Measurements from ENCODE around the gene LDLRAD4. TPM values are rescaled to one million over a fixed set of nuclear protein-coding genes. Genes with fewer than 3 reads are reported as not detected.
"Not testable (repeated sequence)": the region's sequence is repeated elsewhere in the genome, so short reads cannot be mapped to it uniquely, and the experiment has no call there.

LDLRAD4 gene
- total RNA-seq, 1 experiment from 2014 or later = 3.6 TPM

DNA sequence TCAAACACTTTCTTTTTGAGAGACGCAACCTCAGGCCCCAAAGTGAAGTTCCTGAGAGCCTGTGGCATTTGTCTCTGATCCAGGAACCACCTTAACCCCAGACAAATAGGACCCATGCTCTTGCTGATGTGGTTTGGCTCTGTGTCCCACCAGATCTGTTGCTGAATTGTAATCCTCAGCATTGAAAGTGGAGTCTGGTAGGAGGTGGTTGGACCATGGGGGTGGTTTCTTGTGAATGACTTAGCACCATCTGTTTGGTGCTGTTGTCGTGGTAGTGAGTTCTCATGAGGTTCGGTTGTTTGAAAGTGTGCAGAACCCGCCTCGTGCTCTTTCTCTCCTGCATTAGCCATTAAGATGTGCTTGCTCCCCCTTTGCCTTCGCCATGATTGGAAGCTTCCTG, 255.2 kb downstream of the LDLRAD4 start:
- Histone ChIP-seq H3K27ac (ENCODE audit: low read depth, low read length, poor library complexity, severe bottlenecking) (no peak overlapping the region), H3K36me3 (ENCODE audit: insufficient read depth, low read length, poor library complexity, severe bottlenecking) (no peaks in the 10 kb centered on the region), H3K4me3 (ENCODE audit: low read depth, low read length, poor library complexity, severe bottlenecking) (no peak overlapping the region), H3K4me1 (ENCODE audit: insufficient read depth, low read length, poor library complexity, severe bottlenecking) (no peaks in the 10 kb centered on the region), H3K27me3 (replicated peaks; ENCODE audit: insufficient read depth, low read depth, low read length, poor library complexity) (no peaks in the 10 kb centered on the region), H3K9me3 (ENCODE audit: low read depth, low read length, poor library complexity, severe bottlenecking) (no peaks in the 10 kb centered on the region)
- ChIA-PET CTCF (no interaction called here), POLR2A (ENCODE audit: low non-redundant PET) (no interaction called here)
- intact Hi-C loops (cut with micrococcal nuclease; ENCODE audit: unreplicated experiment) = no loop called here
- TF ChIP-seq EZH2 (IDR thresholded peaks at IDR 0.05; ENCODE audit: borderline replicate concordance, low read depth, low read length, poor library complexity, severe bottlenecking) = no peak
- TF ChIP-seq, protein P1, sequence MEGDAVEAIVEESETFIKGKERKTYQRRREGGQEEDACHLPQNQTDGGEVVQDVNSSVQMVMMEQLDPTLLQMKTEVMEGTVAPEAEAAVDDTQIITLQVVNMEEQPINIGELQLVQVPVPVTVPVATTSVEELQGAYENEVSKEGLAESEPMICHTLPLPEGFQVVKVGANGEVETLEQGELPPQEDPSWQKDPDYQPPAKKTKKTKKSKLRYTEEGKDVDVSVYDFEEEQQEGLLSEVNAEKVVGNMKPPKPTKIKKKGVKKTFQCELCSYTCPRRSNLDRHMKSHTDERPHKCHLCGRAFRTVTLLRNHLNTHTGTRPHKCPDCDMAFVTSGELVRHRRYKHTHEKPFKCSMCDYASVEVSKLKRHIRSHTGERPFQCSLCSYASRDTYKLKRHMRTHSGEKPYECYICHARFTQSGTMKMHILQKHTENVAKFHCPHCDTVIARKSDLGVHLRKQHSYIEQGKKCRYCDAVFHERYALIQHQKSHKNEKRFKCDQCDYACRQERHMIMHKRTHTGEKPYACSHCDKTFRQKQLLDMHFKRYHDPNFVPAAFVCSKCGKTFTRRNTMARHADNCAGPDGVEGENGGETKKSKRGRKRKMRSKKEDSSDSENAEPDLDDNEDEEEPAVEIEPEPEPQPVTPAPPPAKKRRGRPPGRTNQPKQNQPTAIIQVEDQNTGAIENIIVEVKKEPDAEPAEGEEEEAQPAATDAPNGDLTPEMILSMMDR (conservative IDR thresholded peaks at IDR 0.05; ENCODE audit: low read depth, low read length) = no peak
- no peak for DNase-seq (ENCODE audit: low spot score)
- no TSS peak for BruUV-seq (replicated peaks)

DNA sequence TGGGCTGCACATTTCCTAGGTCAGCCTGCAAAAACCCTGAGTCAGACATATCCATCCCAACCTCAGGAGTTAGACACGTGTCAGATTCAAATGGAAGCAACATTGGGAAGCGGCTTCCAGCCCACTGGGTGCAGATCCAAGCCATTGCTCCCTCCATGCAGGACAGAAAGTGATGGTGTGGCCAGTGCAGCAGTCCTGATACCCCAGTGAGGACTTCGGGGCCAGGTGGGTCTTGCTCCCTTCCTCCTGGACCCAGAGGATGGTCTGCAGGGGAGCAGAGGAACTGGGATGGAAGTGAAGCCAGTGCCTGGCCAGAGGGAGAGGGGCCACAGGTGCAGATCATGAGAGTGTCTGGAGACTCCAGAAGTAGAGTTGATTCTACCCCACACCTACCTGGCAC, 255.8 kb downstream of the LDLRAD4 start:
- intact Hi-C loops (cut with micrococcal nuclease; ENCODE audit: unreplicated experiment) = no loop called here
- POLR2A ChIA-PET (ENCODE audit: low non-redundant PET) = no interaction called here
- no peak for DNase-seq (ENCODE audit: low spot score)
- no peak overlapping the region for H3K27ac ChIP-seq (ENCODE audit: low read depth, low read length, poor library complexity, severe bottlenecking)
- H3K27me3 ChIP-seq (replicated peaks; ENCODE audit: insufficient read depth, low read depth, low read length, poor library complexity) = no peaks in the 10 kb centered on the region
- TF ChIP-seq, protein P1 (conservative IDR thresholded peaks at IDR 0.05; ENCODE audit: low read depth, low read length) = no peak
- no peak for TF ChIP-seq EZH2 (IDR thresholded peaks at IDR 0.05; ENCODE audit: borderline replicate concordance, low read depth, low read length, poor library complexity, severe bottlenecking)
- H3K4me1 ChIP-seq (ENCODE audit: insufficient read depth, low read length, poor library complexity, severe bottlenecking) = no peaks in the 10 kb centered on the region
- CTCF ChIA-PET = no interaction called here
- BruUV-seq (replicated peaks) = no TSS peak
- no peak overlapping the region for H3K4me3 ChIP-seq (ENCODE audit: low read depth, low read length, poor library complexity, severe bottlenecking)
- H3K9me3 ChIP-seq (ENCODE audit: low read depth, low read length, poor library complexity, severe bottlenecking) = no peaks in the 10 kb centered on the region
- no peaks in the 10 kb centered on the region for H3K36me3 ChIP-seq (ENCODE audit: insufficient read depth, low read length, poor library complexity, severe bottlenecking)

DNA sequence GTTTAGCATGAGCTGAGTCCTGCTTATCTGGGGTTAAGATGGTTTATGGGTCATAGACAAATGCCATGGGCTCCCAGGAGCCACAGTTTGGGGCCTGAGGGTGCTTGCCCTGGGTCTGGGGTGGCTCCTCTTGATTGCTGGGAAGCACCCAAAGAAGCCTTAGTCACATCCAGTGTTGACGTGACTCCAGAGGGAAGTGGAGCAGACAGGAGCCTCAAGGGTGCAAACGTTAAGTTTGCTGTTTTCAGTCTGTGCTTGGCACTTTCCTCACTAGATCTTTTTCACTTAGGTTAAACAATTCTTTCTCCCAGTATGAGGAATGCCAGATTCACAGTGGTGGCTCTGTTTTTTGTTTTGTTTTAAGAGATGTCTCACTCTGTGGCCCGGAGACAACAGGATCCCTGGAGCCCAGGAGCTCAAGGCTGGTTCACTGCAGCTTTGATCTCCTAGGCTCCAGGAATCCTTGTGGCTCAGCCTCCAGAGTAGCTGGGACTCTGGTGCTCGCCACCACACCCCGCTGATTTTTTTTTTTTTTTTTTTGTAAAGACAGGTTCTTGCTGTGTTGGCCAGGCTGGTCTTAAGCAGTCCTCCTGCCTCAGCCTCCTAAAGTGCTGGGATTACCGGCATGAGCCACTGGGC, 256.5 kb downstream of the LDLRAD4 start:
- Histone ChIP-seq H3K36me3 (ENCODE audit: insufficient read depth, low read length, poor library complexity, severe bottlenecking) (no peaks in the 10 kb centered on the region), H3K9me3 (ENCODE audit: low read depth, low read length, poor library complexity, severe bottlenecking) (no peaks in the 10 kb centered on the region), H3K4me1 (ENCODE audit: insufficient read depth, low read length, poor library complexity, severe bottlenecking) (no peaks in the 10 kb centered on the region), H3K27ac (ENCODE audit: low read depth, low read length, poor library complexity, severe bottlenecking) (no peak overlapping the region), H3K4me3 (ENCODE audit: low read depth, low read length, poor library complexity, severe bottlenecking) (no peak overlapping the region), H3K27me3 (replicated peaks; ENCODE audit: insufficient read depth, low read depth, low read length, poor library complexity) (no peaks in the 10 kb centered on the region)
- intact Hi-C loops (cut with micrococcal nuclease; ENCODE audit: unreplicated experiment) = no loop called here
- no TSS peak for BruUV-seq (replicated peaks)
- ChIA-PET CTCF (no interaction called here), POLR2A (ENCODE audit: low non-redundant PET) (interaction anchor here (0.6 kb wide), 1 partner anchor 263 kb away, joined by 3 read pairs; no protein-coding TSS in a partner anchor)
- no peak for DNase-seq (ENCODE audit: low spot score)
- TF ChIP-seq EZH2 (IDR thresholded peaks at IDR 0.05; ENCODE audit: borderline replicate concordance, low read depth, low read length, poor library complexity, severe bottlenecking) = no peak
- TF ChIP-seq, protein P1 (conservative IDR thresholded peaks at IDR 0.05; ENCODE audit: low read depth, low read length) = no peak

DNA sequence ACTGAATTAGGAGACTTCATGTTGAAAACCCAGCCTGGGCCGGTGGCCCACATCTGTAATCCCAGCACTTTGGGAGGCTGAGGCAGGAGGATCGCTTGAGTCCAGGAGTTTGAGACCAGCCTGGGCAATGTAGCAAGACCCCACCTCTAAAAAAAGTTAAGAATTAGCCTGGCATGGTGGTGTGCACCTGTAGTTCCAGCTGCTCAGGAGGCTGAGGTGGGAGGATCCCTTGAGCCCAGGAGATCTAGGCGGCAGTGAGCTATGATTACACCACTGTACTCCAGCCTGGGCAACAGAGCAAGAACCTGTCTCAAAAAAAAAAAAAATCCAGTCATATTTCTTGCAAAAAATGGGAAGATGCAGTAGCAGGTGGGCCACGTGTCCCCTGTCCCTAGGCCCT, 257.8 kb downstream of the LDLRAD4 start:
- H3K9me3 ChIP-seq (ENCODE audit: low read depth, low read length, poor library complexity, severe bottlenecking); BruUV-seq (replicated peaks); H3K36me3 ChIP-seq (ENCODE audit: insufficient read depth, low read length, poor library complexity, severe bottlenecking); POLR2A ChIA-PET (ENCODE audit: low non-redundant PET); H3K27me3 ChIP-seq (replicated peaks; ENCODE audit: insufficient read depth, low read depth, low read length, poor library complexity); H3K4me1 ChIP-seq (ENCODE audit: insufficient read depth, low read length, poor library complexity, severe bottlenecking); H3K27ac ChIP-seq (ENCODE audit: low read depth, low read length, poor library complexity, severe bottlenecking); intact Hi-C loops (cut with micrococcal nuclease; ENCODE audit: unreplicated experiment); DNase-seq (ENCODE audit: low spot score); CTCF ChIA-PET; H3K4me3 ChIP-seq (ENCODE audit: low read depth, low read length, poor library complexity, severe bottlenecking): not testable (repeated sequence)

Data from A673 (cell line).